ENCODE data around the gene SERINC2.

- no peak for TF ChIP-seq CTCF (IDR thresholded peaks at IDR 0.05)
- TF ChIP-seq IRF1 (CRISPR knock-in tag; IDR thresholded peaks at IDR 0.05), result no peak
- no peak for TF ChIP-seq TEAD4 (CRISPR knock-in tag; IDR thresholded peaks at IDR 0.05)
- TF ChIP-seq, protein P1, sequence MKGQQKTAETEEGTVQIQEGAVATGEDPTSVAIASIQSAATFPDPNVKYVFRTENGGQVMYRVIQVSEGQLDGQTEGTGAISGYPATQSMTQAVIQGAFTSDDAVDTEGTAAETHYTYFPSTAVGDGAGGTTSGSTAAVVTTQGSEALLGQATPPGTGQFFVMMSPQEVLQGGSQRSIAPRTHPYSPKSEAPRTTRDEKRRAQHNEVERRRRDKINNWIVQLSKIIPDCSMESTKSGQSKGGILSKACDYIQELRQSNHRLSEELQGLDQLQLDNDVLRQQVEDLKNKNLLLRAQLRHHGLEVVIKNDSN (CRISPR knock-in tag; IDR thresholded peaks at IDR 0.05), result no peak
- TF ChIP-seq, protein P2, sequence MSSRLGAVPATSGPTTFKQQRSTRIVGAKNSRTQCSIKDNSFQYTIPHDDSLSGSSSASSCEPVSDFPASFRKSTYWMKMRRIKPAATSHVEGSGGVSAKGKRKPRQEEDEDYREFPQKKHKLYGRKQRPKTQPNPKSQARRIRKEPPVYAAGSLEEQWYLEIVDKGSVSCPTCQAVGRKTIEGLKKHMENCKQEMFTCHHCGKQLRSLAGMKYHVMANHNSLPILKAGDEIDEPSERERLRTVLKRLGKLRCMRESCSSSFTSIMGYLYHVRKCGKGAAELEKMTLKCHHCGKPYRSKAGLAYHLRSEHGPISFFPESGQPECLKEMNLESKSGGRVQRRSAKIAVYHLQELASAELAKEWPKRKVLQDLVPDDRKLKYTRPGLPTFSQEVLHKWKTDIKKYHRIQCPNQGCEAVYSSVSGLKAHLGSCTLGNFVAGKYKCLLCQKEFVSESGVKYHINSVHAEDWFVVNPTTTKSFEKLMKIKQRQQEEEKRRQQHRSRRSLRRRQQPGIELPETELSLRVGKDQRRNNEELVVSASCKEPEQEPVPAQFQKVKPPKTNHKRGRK (CRISPR knock-in tag; IDR thresholded peaks at IDR 0.05; ENCODE audit: borderline replicate concordance), result no peak
- TF ChIP-seq JUN (CRISPR knock-in tag; IDR thresholded peaks at IDR 0.05), result no peak
- no peak for TF ChIP-seq ZNF416 (CRISPR knock-in tag; IDR thresholded peaks at IDR 0.05)
- TF ChIP-seq GRHL2 (CRISPR knock-in tag; IDR thresholded peaks at IDR 0.05; ENCODE audit: insufficient replicate concordance, severe bottlenecking), result no peak
- TF ChIP-seq, protein P3, sequence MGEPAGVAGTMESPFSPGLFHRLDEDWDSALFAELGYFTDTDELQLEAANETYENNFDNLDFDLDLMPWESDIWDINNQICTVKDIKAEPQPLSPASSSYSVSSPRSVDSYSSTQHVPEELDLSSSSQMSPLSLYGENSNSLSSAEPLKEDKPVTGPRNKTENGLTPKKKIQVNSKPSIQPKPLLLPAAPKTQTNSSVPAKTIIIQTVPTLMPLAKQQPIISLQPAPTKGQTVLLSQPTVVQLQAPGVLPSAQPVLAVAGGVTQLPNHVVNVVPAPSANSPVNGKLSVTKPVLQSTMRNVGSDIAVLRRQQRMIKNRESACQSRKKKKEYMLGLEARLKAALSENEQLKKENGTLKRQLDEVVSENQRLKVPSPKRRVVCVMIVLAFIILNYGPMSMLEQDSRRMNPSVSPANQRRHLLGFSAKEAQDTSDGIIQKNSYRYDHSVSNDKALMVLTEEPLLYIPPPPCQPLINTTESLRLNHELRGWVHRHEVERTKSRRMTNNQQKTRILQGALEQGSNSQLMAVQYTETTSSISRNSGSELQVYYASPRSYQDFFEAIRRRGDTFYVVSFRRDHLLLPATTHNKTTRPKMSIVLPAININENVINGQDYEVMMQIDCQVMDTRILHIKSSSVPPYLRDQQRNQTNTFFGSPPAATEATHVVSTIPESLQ (CRISPR knock-in tag; IDR thresholded peaks at IDR 0.05), result no peak
- TF ChIP-seq MAX (CRISPR knock-in tag; IDR thresholded peaks at IDR 0.05), result no peak
- TF ChIP-seq ZNF281 (CRISPR knock-in tag; IDR thresholded peaks at IDR 0.05), result no peak
- TF ChIP-seq ETV6 (CRISPR knock-in tag; IDR thresholded peaks at IDR 0.05), result no peak
These were observed 16.6 kb downstream of the SERINC2 start for GRCh38 chr1:31429583-31429982.
